ENCODE results near the gene IGLL5. TPM values are rescaled to one million over a fixed set of nuclear protein-coding genes. Genes with fewer than 3 reads are reported as not detected.

IGLL5 gene
- total and polyA plus RNA-seq, 9 of the 15 experiments (the other 6 are each of a cell fraction or from before 2014, with no cell fraction given): not detected

DNA sequence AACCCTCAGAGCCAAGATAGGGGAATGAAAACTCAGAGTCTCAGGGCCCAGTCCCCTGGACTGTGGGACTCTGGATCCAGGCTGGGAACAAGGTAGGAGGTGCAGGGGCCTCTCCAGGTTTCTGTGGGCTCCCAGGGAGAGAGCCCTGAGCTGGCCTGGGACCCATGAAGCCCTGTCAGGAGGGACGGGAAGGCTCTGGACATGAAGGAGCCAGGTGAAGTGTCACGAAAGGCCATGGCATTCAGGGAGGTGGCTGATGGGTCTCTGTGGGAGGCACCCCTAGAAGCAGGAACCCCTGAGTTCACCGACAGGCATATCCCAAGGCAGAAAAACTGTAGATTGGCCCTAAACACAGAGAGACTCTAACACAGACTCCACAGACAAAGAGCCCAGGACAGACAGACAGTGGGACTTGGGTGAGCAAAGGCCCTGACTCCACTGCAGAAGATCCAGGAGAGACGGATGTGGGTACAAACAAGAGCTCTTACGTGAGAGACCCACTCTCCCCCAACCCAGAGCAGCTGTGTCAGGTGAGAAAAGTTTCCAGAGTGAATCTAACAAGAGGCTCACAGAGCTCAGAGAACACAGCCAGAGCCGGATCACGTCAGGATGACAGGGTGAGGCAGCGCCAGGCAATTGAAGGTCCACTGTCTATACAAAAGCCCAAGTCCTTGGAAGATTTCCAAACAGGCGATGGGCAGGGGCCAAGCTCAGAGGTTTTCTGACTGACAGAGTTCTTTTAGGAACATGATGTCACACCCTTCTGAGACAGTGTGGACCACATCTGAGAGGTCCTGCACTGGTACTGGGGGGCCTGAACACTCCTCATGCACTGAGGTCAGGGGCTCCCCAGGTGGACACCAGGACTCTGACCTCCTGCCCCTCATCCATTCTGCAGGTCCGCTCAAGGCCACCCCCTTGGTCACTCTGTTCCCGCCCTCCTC lies 27.4 kb downstream of the IGLL5 start (continued):
- TF ChIP-seq, protein P1, sequence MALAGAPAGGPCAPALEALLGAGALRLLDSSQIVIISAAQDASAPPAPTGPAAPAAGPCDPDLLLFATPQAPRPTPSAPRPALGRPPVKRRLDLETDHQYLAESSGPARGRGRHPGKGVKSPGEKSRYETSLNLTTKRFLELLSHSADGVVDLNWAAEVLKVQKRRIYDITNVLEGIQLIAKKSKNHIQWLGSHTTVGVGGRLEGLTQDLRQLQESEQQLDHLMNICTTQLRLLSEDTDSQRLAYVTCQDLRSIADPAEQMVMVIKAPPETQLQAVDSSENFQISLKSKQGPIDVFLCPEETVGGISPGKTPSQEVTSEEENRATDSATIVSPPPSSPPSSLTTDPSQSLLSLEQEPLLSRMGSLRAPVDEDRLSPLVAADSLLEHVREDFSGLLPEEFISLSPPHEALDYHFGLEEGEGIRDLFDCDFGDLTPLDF (CRISPR knock-in tag; IDR thresholded peaks at IDR 0.05): no peak
- TF ChIP-seq, protein P2, sequence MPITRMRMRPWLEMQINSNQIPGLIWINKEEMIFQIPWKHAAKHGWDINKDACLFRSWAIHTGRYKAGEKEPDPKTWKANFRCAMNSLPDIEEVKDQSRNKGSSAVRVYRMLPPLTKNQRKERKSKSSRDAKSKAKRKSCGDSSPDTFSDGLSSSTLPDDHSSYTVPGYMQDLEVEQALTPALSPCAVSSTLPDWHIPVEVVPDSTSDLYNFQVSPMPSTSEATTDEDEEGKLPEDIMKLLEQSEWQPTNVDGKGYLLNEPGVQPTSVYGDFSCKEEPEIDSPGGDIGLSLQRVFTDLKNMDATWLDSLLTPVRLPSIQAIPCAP (CRISPR knock-in tag; IDR thresholded peaks at IDR 0.05; ENCODE audit: borderline replicate concordance): no peak
- TF ChIP-seq FOSL1 (tag; conservative IDR thresholded peaks at IDR 0.05) (no peak), ZNF431 (CRISPR knock-in tag; IDR thresholded peaks at IDR 0.05) (no peak), ZC3H11A (IDR thresholded peaks at IDR 0.05; ENCODE audit: low read depth, low read length) (no peak), ETV6 (IDR thresholded peaks at IDR 0.05; ENCODE audit: borderline replicate concordance in 1 of 2, low read depth in 2 of 2, low read length in 1 of 2) (no peak), ETV6 (CRISPR knock-in tag; IDR thresholded peaks at IDR 0.05; ENCODE audit: borderline replicate concordance) (no peak), SRF (CRISPR knock-in tag; IDR thresholded peaks at IDR 0.05) (no peak), CBX3 (IDR thresholded peaks at IDR 0.05; ENCODE audit: borderline replicate concordance in 1 of 2, low read length in 2 of 2) (no peak), ZKSCAN8 (CRISPR knock-in tag; IDR thresholded peaks at IDR 0.05) (no peak), SMAD4 (CRISPR knock-in tag; conservative IDR thresholded peaks at IDR 0.05) (no peak)
- TF ChIP-seq, protein P3, sequence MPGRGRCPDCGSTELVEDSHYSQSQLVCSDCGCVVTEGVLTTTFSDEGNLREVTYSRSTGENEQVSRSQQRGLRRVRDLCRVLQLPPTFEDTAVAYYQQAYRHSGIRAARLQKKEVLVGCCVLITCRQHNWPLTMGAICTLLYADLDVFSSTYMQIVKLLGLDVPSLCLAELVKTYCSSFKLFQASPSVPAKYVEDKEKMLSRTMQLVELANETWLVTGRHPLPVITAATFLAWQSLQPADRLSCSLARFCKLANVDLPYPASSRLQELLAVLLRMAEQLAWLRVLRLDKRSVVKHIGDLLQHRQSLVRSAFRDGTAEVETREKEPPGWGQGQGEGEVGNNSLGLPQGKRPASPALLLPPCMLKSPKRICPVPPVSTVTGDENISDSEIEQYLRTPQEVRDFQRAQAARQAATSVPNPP (IDR thresholded peaks at IDR 0.05; ENCODE audit: borderline replicate concordance, insufficient read depth, insufficient read length): no peak
- TF ChIP-seq, protein P4, sequence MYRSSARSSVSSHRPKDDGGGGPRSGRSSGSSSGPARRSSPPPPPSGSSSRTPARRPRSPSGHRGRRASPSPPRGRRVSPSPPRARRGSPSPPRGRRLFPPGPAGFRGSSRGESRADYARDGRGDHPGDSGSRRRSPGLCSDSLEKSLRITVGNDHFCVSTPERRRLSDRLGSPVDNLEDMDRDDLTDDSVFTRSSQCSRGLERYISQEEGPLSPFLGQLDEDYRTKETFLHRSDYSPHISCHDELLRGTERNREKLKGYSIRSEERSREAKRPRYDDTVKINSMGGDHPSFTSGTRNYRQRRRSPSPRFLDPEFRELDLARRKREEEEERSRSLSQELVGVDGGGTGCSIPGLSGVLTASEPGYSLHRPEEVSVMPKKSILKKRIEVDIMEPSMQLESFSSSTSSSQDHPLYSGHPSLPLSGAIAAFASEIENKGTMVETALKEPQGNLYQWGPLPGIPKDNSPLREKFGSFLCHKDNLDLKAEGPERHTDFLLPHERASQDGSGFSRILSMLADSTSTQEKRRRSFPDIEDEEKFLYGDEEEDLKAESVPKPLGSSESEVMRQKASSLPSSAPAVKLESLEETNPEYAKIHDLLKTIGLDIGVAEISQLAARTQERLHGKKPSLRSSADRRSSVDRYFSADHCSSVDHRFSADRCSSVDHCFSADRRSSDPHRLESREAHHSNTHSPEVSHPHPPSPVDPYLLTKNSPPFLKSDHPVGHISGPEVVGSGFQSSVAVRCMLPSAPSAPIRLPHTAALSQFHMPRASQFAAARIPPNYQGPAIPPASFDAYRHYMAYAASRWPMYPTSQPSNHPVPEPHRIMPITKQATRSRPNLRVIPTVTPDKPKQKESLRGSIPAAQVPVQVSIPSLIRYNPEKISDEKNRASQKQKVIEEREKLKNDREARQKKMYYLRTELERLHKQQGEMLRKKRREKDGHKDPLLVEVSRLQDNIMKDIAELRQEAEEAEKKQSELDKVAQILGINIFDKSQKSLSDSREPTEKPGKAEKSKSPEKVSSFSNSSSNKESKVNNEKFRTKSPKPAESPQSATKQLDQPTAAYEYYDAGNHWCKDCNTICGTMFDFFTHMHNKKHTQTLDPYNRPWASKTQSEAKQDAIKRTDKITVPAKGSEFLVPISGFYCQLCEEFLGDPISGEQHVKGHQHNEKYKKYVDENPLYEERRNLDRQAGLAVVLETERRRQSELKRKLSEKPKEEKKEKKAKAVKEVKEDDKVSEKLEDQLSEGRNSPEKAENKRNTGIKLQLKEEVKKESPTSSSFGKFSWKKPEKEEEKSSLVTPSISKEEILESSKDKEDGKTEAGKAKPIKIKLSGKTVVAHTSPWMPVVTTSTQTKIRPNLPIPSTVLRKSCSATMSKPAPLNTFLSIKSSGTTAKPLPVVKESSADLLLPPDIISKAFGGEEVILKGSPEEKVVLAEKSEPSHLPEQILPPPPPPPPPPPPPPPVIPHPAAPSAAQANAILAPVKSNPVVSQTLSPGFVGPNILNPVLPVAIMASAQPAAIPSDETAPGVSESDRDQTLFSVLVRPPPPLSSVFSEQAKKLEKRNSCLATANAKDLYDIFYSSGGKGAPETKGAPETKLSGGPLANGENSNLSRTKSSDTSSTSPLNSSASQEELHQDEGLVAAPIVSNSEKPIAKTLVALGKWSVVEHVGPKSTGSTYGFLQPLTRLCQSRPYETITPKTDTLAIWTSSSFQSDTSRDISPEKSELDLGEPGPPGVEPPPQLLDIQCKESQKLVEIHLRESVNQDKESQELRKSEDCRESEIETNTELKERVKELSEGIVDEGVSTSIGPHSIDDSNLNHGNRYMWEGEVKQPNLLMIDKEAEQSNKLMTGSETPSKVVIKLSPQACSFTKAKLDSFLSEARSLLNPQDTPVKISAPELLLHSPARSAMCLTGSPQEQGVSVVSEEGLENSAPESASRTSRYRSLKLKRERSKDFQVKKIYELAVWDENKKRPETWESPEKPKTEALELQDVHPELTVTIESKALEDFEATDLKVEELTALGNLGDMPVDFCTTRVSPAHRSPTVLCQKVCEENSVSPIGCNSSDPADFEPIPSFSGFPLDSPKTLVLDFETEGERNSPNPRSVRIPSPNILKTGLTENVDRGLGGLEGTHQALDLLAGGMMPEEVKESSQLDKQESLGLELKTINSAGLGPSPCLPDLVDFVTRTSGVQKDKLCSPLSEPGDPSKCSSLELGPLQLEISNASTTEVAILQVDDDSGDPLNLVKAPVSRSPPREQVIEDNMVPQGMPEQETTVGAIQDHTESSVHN (IDR thresholded peaks at IDR 0.05; ENCODE audit: borderline replicate concordance in 1 of 2, low read depth in 1 of 2): no peak

Data from K562 (cell line).